ENCODE results near the gene MMP12.

- no peak for TF ChIP-seq CTCF (IDR thresholded peaks at IDR 0.05; ENCODE audit: low read depth, low read length)
- TF ChIP-seq EZH2phosphoT487 (IDR thresholded peaks at IDR 0.05; ENCODE audit: low read depth), result no peak
Observed at GRCh38 chr11:102831489-102832440, 43.0 kb downstream of the MMP12 start.
